Urinary bladder (tissue), 4 donors: ENCODE measurements around the gene DOCK11. TPM values are rescaled to one million over a fixed set of nuclear protein-coding genes. Genes with fewer than 3 reads are reported as not detected.
"Not testable (repeated sequence)": the region's sequence is repeated elsewhere in the genome, so short reads cannot be mapped to it uniquely, and the experiment has no call there.

Experiments
- DNase-seq: peaks from one replicate; pipeline ENCODE4 v3.0.0-alpha.2; 2015; ENCODE audit errors: extremely low spot score
- H3K27ac ChIP-seq: one replicate; pipeline ENCODE4 v1.5.1; 2013; ENCODE audit warnings: low read depth, mild to moderate bottlenecking, moderate library complexity
- H3K36me3 ChIP-seq: one replicate; pipeline ENCODE4 v1.6.1; 2013; ENCODE audit warnings: mild to moderate bottlenecking, moderate library complexity; ENCODE audit not compliant: insufficient read depth
- H3K4me1 ChIP-seq: one replicate; pipeline ENCODE4 v1.6.1; 2013; ENCODE audit warnings: mild to moderate bottlenecking, moderate library complexity; ENCODE audit not compliant: insufficient read depth
- H3K4me3 ChIP-seq: one replicate; pipeline ENCODE4 v1.5.1; 2013; ENCODE audit warnings: low read depth, low read length
- WGBS: extraction: QIAGEN DNeasy Blood & Tissue Kit; methylation state at CpG from one replicate; pipeline ENCODE4 v1.1.7; 2013; 5-methylcytosine and 5-hydroxymethylcytosine counted together
- polyA plus RNA-seq: library from polyadenylated mRNA; stranded (reverse); fragments of 200-250 nt; gene quantifications from one replicate; pipeline ENCODE4 v1.2.3, GENCODE V29; 2013
- total RNA-seq: library from RNA; depleted of rRNA; stranded (reverse); fragments of >200 nt; gene quantifications from one replicate; pipeline ENCODE4 v1.2.3, GENCODE V29; 2014
- donor health status: healthy with polysubstance abuse.
- donor health status: healthy.

The DOCK11 gene
- total and polyA plus RNA-seq, 2 donors = 15.3 to 50.4 TPM

GRCh38 chrX:118702741-118703140 is 207.1 kb downstream of the DOCK11 start:
- no peaks in the 10 kb centered on the region for H3K4me1 ChIP-seq
- no peak overlapping the region for H3K27ac ChIP-seq
- DNase-seq = no peak
- 90% methylated on average over 5 of the region's 5 CpGs for WGBS
- no peaks in the 10 kb centered on the region for H3K36me3 ChIP-seq
- H3K4me3 ChIP-seq = no peak overlapping the region

GRCh38 chrX:118706681-118707080 is 211.1 kb downstream of the DOCK11 start:
- DNase-seq = no peak
- WGBS = 95% methylated on average over 4 of the region's 4 CpGs
- Histone ChIP-seq H3K36me3 (no peaks in the 10 kb centered on the region), H3K4me3 (no peak overlapping the region), H3K27ac (no peak overlapping the region), H3K4me1 (no peaks in the 10 kb centered on the region)

- 84% methylated on average over 1 of the region's 1 CpG for WGBS
- Histone ChIP-seq H3K27ac (no peak overlapping the region), H3K36me3 (no peaks in the 10 kb centered on the region), H3K4me1 (no peaks in the 10 kb centered on the region), H3K4me3 (no peak overlapping the region)
- no peak for DNase-seq
These were observed 218.9 kb downstream of the DOCK11 start for GRCh38 chrX:118714521-118714920.

GRCh38 chrX:118715917-118716316 is 220.3 kb downstream of the DOCK11 start:
- not testable (repeated sequence) for H3K27ac ChIP-seq, H3K36me3 ChIP-seq, H3K4me3 ChIP-seq, H3K4me1 ChIP-seq, DNase-seq
- 77% methylated on average over 14 of the region's 14 CpGs for WGBS

- 96% methylated on average over 25 of the region's 28 CpGs for WGBS
- not testable (repeated sequence) for DNase-seq, H3K4me1 ChIP-seq, H3K27ac ChIP-seq, H3K4me3 ChIP-seq, H3K36me3 ChIP-seq
These were observed 221.2 kb downstream of the DOCK11 start for GRCh38 chrX:118716833-118717232.

GRCh38 chrX:118717678-118718391 is 222.2 kb downstream of the DOCK11 start:
- no peak for DNase-seq
- Histone ChIP-seq H3K4me3 (no peak overlapping the region), H3K36me3 (no peaks in the 10 kb centered on the region), H3K27ac (no peak overlapping the region), H3K4me1 (no peaks in the 10 kb centered on the region)
- 90% methylated on average over 13 of the region's 13 CpGs for WGBS

- no peak for DNase-seq
- Histone ChIP-seq H3K4me1 (no peaks in the 10 kb centered on the region), H3K4me3 (no peak overlapping the region), H3K36me3 (no peaks in the 10 kb centered on the region), H3K27ac (no peak overlapping the region)
- whole genome bisulfite sequencing = 85% methylated on average over 2 of the region's 2 CpGs
These were observed 223.1 kb downstream of the DOCK11 start for GRCh38 chrX:118718737-118719136.

- no peaks in the 10 kb centered on the region for H3K36me3 ChIP-seq
- no peak overlapping the region for H3K4me3 ChIP-seq
- 91% methylated on average over 3 of the region's 3 CpGs for WGBS
- no peak for DNase-seq
- H3K27ac ChIP-seq = no peak overlapping the region
- H3K4me1 ChIP-seq = no peaks in the 10 kb centered on the region
These were observed 224.6 kb downstream of the DOCK11 start for GRCh38 chrX:118720058-118720707.

GRCh38 chrX:118723376-118723775 is 227.8 kb downstream of the DOCK11 start:
- 84% methylated on average over 3 of the region's 3 CpGs for WGBS
- Histone ChIP-seq H3K36me3 (no peaks in the 10 kb centered on the region), H3K4me1 (no peaks in the 10 kb centered on the region), H3K4me3 (no peak overlapping the region), H3K27ac (no peak overlapping the region)
- no peak for DNase-seq

GRCh38 chrX:118724365-118724764 is 228.8 kb downstream of the DOCK11 start:
- WGBS = 78% methylated on average over 5 of the region's 5 CpGs
- no peak overlapping the region for H3K27ac ChIP-seq
- DNase-seq = no peak
- H3K4me1 ChIP-seq = no peaks in the 10 kb centered on the region
- no peaks in the 10 kb centered on the region for H3K36me3 ChIP-seq
- no peak overlapping the region for H3K4me3 ChIP-seq

- 47% methylated on average over 7 of the region's 7 CpGs for WGBS
- no peak for DNase-seq
- Histone ChIP-seq H3K4me1 (no peaks in the 10 kb centered on the region), H3K36me3 (no peaks in the 10 kb centered on the region), H3K27ac (no peak overlapping the region), H3K4me3 (no peak overlapping the region)
These were observed 229.2 kb downstream of the DOCK11 start for GRCh38 chrX:118724775-118725174.

GRCh38 chrX:118726396-118726795 is 230.8 kb downstream of the DOCK11 start:
- Histone ChIP-seq H3K4me1 (no peaks in the 10 kb centered on the region), H3K4me3 (no peak overlapping the region), H3K27ac (no peak overlapping the region), H3K36me3 (no peaks in the 10 kb centered on the region)
- 86% methylated on average over 3 of the region's 3 CpGs for WGBS
- DNase-seq = no peak

GRCh38 chrX:118726887-118727685 is 231.5 kb downstream of the DOCK11 start, which contains the start of gene IL13RA1:
IL13RA1 (plus strand) TSS chrX:118727606; CDS start chrX:118727639, 33 bp downstream.
- peak within 1 kb of the TSS; percentile 84 for H3K4me3 ChIP-seq
- no peaks in the 10 kb centered on the region for H3K36me3 ChIP-seq
- no peak for DNase-seq
- no peaks in the 10 kb centered on the region for H3K4me1 ChIP-seq
- H3K27ac ChIP-seq = peak within 1 kb of the TSS; percentile 73
- WGBS = 4% methylated on average over 54 of the region's 56 CpGs
